ENCODE measurements around the gene ALG5. TPM values are rescaled to one million over a fixed set of nuclear protein-coding genes. Genes with fewer than 3 reads are reported as not detected.

The ALG5 gene
- total and polyA plus RNA-seq, 2 experiments from 2014 or later = 29.6 to 76.2 TPM

- WGBS, 2 experiments (ENCODE audit: low coverage in 1 of 2, low lambda C conversion rate in 2 of 2, missing lambda C conversion rate in 2 of 2) = 97 to 98% methylated on average over 4 of the region's 4 CpGs
- Histone ChIP-seq H4K20me1 (ENCODE audit: insufficient read depth) (no peaks in the 10 kb centered on the region), H3K9ac (peak overlapping the region; percentile 70), H3K4me3 (no peak overlapping the region), H3K4me2 (ENCODE audit: unreplicated experiment) (peak overlapping the region; percentile 45), H3K36me3 (ENCODE audit: low read depth) (peaks cover 38% of the 10 kb centered on the region), H3K79me2 (ENCODE audit: insufficient read depth) (no peaks in the 10 kb centered on the region), H3K9me3 (ENCODE audit: low read depth) (no peaks in the 10 kb centered on the region), H3K4me1 (ENCODE audit: insufficient read depth) (peaks cover 14% of the 10 kb centered on the region), H3K27me3 (replicated peaks; ENCODE audit: insufficient read depth) (no peaks in the 10 kb centered on the region), H3K27ac (peak overlapping the region; percentile 88), H2AFZ (no peak overlapping the region), H3K9me2 (ENCODE audit: insufficient read depth) (no peaks in the 10 kb centered on the region), H3F3A (ENCODE audit: insufficient read depth) (peaks cover 18% of the 10 kb centered on the region)
- in situ Hi-C loops (cut with MboI) = no loop called here
- no peak for TF ChIP-seq EZH2 (IDR thresholded peaks at IDR 0.05; ENCODE audit: insufficient read depth, poor library complexity, severe bottlenecking)
- TF ChIP-seq EZH2phosphoT487 (IDR thresholded peaks at IDR 0.05; ENCODE audit: insufficient read depth, low read depth) = no peak
- no peak for DNase-seq
Measured at GRCh38 chr13:36966404-36966803, 32.7 kb downstream of the ALG5 start.

GRCh38 chr13:36965767-36966166 lies 33.4 kb downstream of the ALG5 start:
- H2AFZ ChIP-seq = peak overlapping the region; percentile 64
- 0% methylated on average over 2 of the region's 2 CpGs for WGBS, 2 experiments (ENCODE audit: low coverage in 1 of 2, low lambda C conversion rate in 2 of 2, missing lambda C conversion rate in 2 of 2)
- H3K27ac ChIP-seq = peak overlapping the region; percentile 88
- H3K4me2 ChIP-seq (ENCODE audit: unreplicated experiment) = peak overlapping the region; percentile 45
- in situ Hi-C loops (cut with MboI) = no loop called here
- no peaks in the 10 kb centered on the region for H3K27me3 ChIP-seq (replicated peaks; ENCODE audit: insufficient read depth)
- no peaks in the 10 kb centered on the region for H4K20me1 ChIP-seq (ENCODE audit: insufficient read depth)
- H3F3A ChIP-seq (ENCODE audit: insufficient read depth) = peaks cover 18% of the 10 kb centered on the region
- H3K9ac ChIP-seq = peak overlapping the region; percentile 70
- no peaks in the 10 kb centered on the region for H3K9me3 ChIP-seq (ENCODE audit: low read depth)
- TF ChIP-seq EZH2phosphoT487 (IDR thresholded peaks at IDR 0.05; ENCODE audit: insufficient read depth, low read depth) (no peak), EZH2 (IDR thresholded peaks at IDR 0.05; ENCODE audit: insufficient read depth, poor library complexity, severe bottlenecking) (no peak)
- no peaks in the 10 kb centered on the region for H3K79me2 ChIP-seq (ENCODE audit: insufficient read depth)
- DNase-seq = peak; percentile 93
- H3K36me3 ChIP-seq (ENCODE audit: low read depth) = peaks cover 44% of the 10 kb centered on the region
- H3K4me3 ChIP-seq = no peak overlapping the region
- peaks cover 14% of the 10 kb centered on the region for H3K4me1 ChIP-seq (ENCODE audit: insufficient read depth)
- no peaks in the 10 kb centered on the region for H3K9me2 ChIP-seq (ENCODE audit: insufficient read depth)

- no peak for TF ChIP-seq EZH2 (IDR thresholded peaks at IDR 0.05; ENCODE audit: insufficient read depth, poor library complexity, severe bottlenecking)
- TF ChIP-seq EZH2phosphoT487 (IDR thresholded peaks at IDR 0.05; ENCODE audit: insufficient read depth, low read depth) = no peak
- H3K4me2 ChIP-seq (ENCODE audit: unreplicated experiment) = no peak overlapping the region
- H3K27me3 ChIP-seq (replicated peaks; ENCODE audit: insufficient read depth) = no peaks in the 10 kb centered on the region
- no peak overlapping the region for H3K4me3 ChIP-seq
- H3K9me3 ChIP-seq (ENCODE audit: low read depth) = no peaks in the 10 kb centered on the region
- DNase-seq = no peak
- no peak overlapping the region for H2AFZ ChIP-seq
- H3K9ac ChIP-seq = no peak overlapping the region
- peaks cover 42% of the 10 kb centered on the region for H3K36me3 ChIP-seq (ENCODE audit: low read depth)
- H3K9me2 ChIP-seq (ENCODE audit: insufficient read depth) = no peaks in the 10 kb centered on the region
- H3K4me1 ChIP-seq (ENCODE audit: insufficient read depth) = no peaks in the 10 kb centered on the region
- H3K79me2 ChIP-seq (ENCODE audit: insufficient read depth) = no peaks in the 10 kb centered on the region
- no peak overlapping the region for H3K27ac ChIP-seq
- H4K20me1 ChIP-seq (ENCODE audit: insufficient read depth) = no peaks in the 10 kb centered on the region
- in situ Hi-C loops (cut with MboI) = no loop called here
- H3F3A ChIP-seq (ENCODE audit: insufficient read depth) = no peaks in the 10 kb centered on the region
- 84 to 89% methylated on average over 2 of the region's 2 CpGs for WGBS, 2 experiments (ENCODE audit: low coverage in 1 of 2, low lambda C conversion rate in 2 of 2, missing lambda C conversion rate in 2 of 2)
Measured at GRCh38 chr13:36959456-36960116, 39.6 kb downstream of the ALG5 start.

GRCh38 chr13:36954542-36954941 lies 44.6 kb downstream of the ALG5 start:
- no peak overlapping the region for H3K27ac ChIP-seq
- no peaks in the 10 kb centered on the region for H3K27me3 ChIP-seq (replicated peaks; ENCODE audit: insufficient read depth)
- in situ Hi-C loops (cut with MboI) = no loop called here
- no peak overlapping the region for H3K9ac ChIP-seq
- no peaks in the 10 kb centered on the region; the same call in 1 of the 2 replicates for H3K79me2 ChIP-seq (ENCODE audit: insufficient read depth)
- H3K4me1 ChIP-seq (ENCODE audit: insufficient read depth) = no peaks in the 10 kb centered on the region
- peaks cover 25% of the 10 kb centered on the region for H3K36me3 ChIP-seq (ENCODE audit: low read depth)
- TF ChIP-seq EZH2phosphoT487 (IDR thresholded peaks at IDR 0.05; ENCODE audit: insufficient read depth, low read depth) (no peak), EZH2 (IDR thresholded peaks at IDR 0.05; ENCODE audit: insufficient read depth, poor library complexity, severe bottlenecking) (no peak)
- no peak overlapping the region for H3K4me3 ChIP-seq
- H4K20me1 ChIP-seq (ENCODE audit: insufficient read depth) = no peaks in the 10 kb centered on the region
- DNase-seq = no peak
- no peaks in the 10 kb centered on the region for H3K9me2 ChIP-seq (ENCODE audit: insufficient read depth)
- no peak overlapping the region for H3K4me2 ChIP-seq (ENCODE audit: unreplicated experiment)
- no peaks in the 10 kb centered on the region for H3F3A ChIP-seq (ENCODE audit: insufficient read depth)
- no peaks in the 10 kb centered on the region for H3K9me3 ChIP-seq (ENCODE audit: low read depth)
- no peak overlapping the region for H2AFZ ChIP-seq
